MCF 10A (cell line): ENCODE measurements around the gene PLD5. TPM values are rescaled to one million over a fixed set of nuclear protein-coding genes. Genes with fewer than 3 reads are reported as not detected.

Experiments used
- BruUV-seq: library from RNA; stranded (reverse); fragments of 400-500 nt; replicated peaks from 2 replicates; lab custom pipeline; 2021; lab: Mats Ljungman, UMichigan
- CTCF ChIA-PET: fragments of 300-600 bp; sonication (Branson Sonifier 250); formaldehyde crosslinking; extraction: SDS; loops from one replicate; lab custom pipeline; 2021; ENCODE audit warnings: antibody characterized with exemption, inconsistent platforms; lab: Yijun Ruan, JAX
- POLR2A ChIA-PET: fragments of 300-600, 350-650 bp; sonication (Branson Sonifier 250); formaldehyde crosslinking; extraction: SDS; loops from one replicate; lab custom pipeline; 2020; ENCODE audit warnings: antibody characterized with exemption, inconsistent platforms; lab: Yijun Ruan, JAX
- DNase-seq: peaks from one replicate; pipeline ENCODE4 v3.0.0-alpha.2; 2018; ENCODE audit not compliant: unreplicated experiment
- H3K27ac Mint-ChIP-seq: one replicate; pipeline ENCODE4 v1.8.0; 2022; ENCODE audit warnings: mild to moderate bottlenecking, low read depth, mixed read lengths; ENCODE audit not compliant: unreplicated experiment
- H3K27me3 Mint-ChIP-seq: one replicate; pipeline ENCODE4 v1.8.0; 2022; ENCODE audit warnings: mixed read lengths; ENCODE audit not compliant: insufficient read depth, unreplicated experiment
- H3K36me3 Mint-ChIP-seq: one replicate; pipeline ENCODE4 v1.8.0; 2022; ENCODE audit warnings: mild to moderate bottlenecking, moderate library complexity, mixed read lengths; ENCODE audit not compliant: insufficient read depth, unreplicated experiment
- H3K4me1 Mint-ChIP-seq: one replicate; pipeline ENCODE4 v1.8.0; 2022; ENCODE audit warnings: mixed read lengths; ENCODE audit not compliant: insufficient read depth, unreplicated experiment
- H3K4me3 Mint-ChIP-seq: one replicate; pipeline ENCODE4 v1.8.0; 2022; ENCODE audit warnings: mild to moderate bottlenecking, moderate library complexity, mixed read lengths; ENCODE audit not compliant: unreplicated experiment
- H3K9me3 Mint-ChIP-seq: one replicate; pipeline ENCODE4 v1.8.0; 2022; ENCODE audit warnings: mixed read lengths; ENCODE audit not compliant: unreplicated experiment
- CTCF ChIP-seq: fragments of 200-600 bp; IDR thresholded peaks from one replicate; pipeline ENCODE4 v1.8.0; 2022; ENCODE audit warnings: antibody characterized with exemption, mild to moderate bottlenecking; ENCODE audit not compliant: unreplicated experiment
- intact Hi-C: fragments of 100-400 bp; cut with micrococcal nuclease; formaldehyde crosslinking; loops from 2 replicates; pipeline ENCODE4 v1.14.1; 2022
- total RNA-seq: library from RNA; stranded (reverse); gene quantifications from 2 replicates; pipeline ENCODE4 v1.2.3, GENCODE V29; 2022

The PLD5 gene
- total RNA-seq, 1 experiment from 2014 or later = 18.3 TPM

- intact Hi-C loops = no loop called here
- ChIA-PET CTCF (interaction anchor here (0.6 to 0.9 kb wide), 2 partner anchors 9 to 83 kb away, joined by 3 read pairs; no protein-coding TSS in a partner anchor), POLR2A (no interaction called here)
- no peak for DNase-seq
- no peak for TF ChIP-seq CTCF
- no peaks in the 10 kb centered on the region for H3K36me3 Mint-ChIP-seq
- no peak overlapping the region for H3K27ac Mint-ChIP-seq
- peaks cover 6% of the 10 kb centered on the region for H3K4me1 Mint-ChIP-seq
- BruUV-seq = no TSS peak
- no peaks in the 10 kb centered on the region for H3K27me3 Mint-ChIP-seq
- H3K4me3 Mint-ChIP-seq = no peak overlapping the region
- no peaks in the 10 kb centered on the region for H3K9me3 Mint-ChIP-seq
Observed at GRCh38 chr1:242239398-242239797, 285.1 kb downstream of the PLD5 start.

- intact Hi-C loops = no loop called here
- no TSS peak for BruUV-seq
- Mint-ChIP-seq H3K9me3 (no peaks in the 10 kb centered on the region), H3K4me3 (no peak overlapping the region), H3K27ac (no peak overlapping the region), H3K4me1 (no peaks in the 10 kb centered on the region), H3K36me3 (no peaks in the 10 kb centered on the region), H3K27me3 (no peaks in the 10 kb centered on the region)
- TF ChIP-seq CTCF = no peak
- DNase-seq = no peak
- ChIA-PET CTCF (interaction anchor here (0.6 to 0.7 kb wide), 3 partner anchors 9 to 1972 kb away, joined by 3 to 4 read pairs (median 4); no protein-coding TSS in a partner anchor), POLR2A (interaction anchor here (0.6 to 1.1 kb wide), 3 partner anchors 37 to 75 kb away, joined by 3 to 5 read pairs (median 3); no protein-coding TSS in a partner anchor)
Observed at GRCh38 chr1:242237051-242237450, 287.4 kb downstream of the PLD5 start.

- CTCF ChIA-PET = interaction anchor here (1.0 to 1.5 kb wide), 7 partner anchors 9 to 208 kb away, joined by 3 to 7 read pairs (median 3); no protein-coding TSS in a partner anchor
Observed at GRCh38 chr1:242228991-242229390, 295.5 kb downstream of the PLD5 start.

More at GRCh38 chr1:242228991-242229390, 295.5 kb downstream of the PLD5 start:
- Mint-ChIP-seq H3K36me3 (no peaks in the 10 kb centered on the region), H3K9me3 (no peaks in the 10 kb centered on the region), H3K4me3 (no peak overlapping the region), H3K27ac (peak overlapping the region; percentile 36), H3K27me3 (no peaks in the 10 kb centered on the region), H3K4me1 (peaks cover 28% of the 10 kb centered on the region)
- intact Hi-C loops = no loop called here
- no peak for TF ChIP-seq CTCF
- DNase-seq = peak; percentile 72
- POLR2A ChIA-PET = interaction anchor here (0.9 to 1.2 kb wide), 2 partner anchors 10 to 29 kb away, joined by 4 to 8 read pairs; no protein-coding TSS in a partner anchor
- BruUV-seq = no TSS peak
